ENCODE results near the gene SLC26A5. TPM values are rescaled to one million over a fixed set of nuclear protein-coding genes. Genes with fewer than 3 reads are reported as not detected.

Gene SLC26A5
- total and polyA plus RNA-seq, 3 experiments from 2014 or later = not detected

DNA sequence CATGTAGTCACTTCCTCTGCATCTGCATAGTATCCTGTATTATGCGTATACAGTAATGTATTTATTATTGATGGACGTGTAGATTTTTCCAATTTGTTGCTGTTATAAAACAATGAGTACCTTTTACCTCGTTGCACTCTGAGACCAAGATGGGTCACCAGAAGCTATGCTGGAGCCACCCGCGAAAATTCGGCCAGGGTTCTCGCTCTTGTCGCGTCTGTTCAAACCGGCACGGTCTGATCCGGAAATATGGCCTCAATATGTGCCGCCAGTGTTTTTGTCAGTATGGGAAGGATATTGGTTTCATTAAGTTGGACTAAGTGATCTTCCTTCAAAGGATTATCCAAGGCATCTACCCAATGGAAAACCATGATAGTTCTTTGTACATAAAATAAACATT is 97.6 kb downstream of the SLC26A5 start:
- H3K27me3 ChIP-seq (ENCODE audit: insufficient read depth, low read length, poor library complexity, severe bottlenecking) = no peaks in the 10 kb centered on the region
- Mint-ChIP-seq H3K27me3 (no peaks in the 10 kb centered on the region), H3K36me3 (peaks cover 0 to 42% (median 4%) of the 10 kb centered on the region in 3 donors), H3K27ac (peak overlapping the region; percentile 82 to 100 (median 96)), H3K4me1 (peaks cover 66 to 91% (median 88%) of the 10 kb centered on the region in 3 donors), H3K9me3 (no peaks in the 10 kb centered on the region), H3K4me3 (peak overlapping the region; percentile 95 to 100 (median 99))
- DNase-seq = no peak
- H3K4me1 ChIP-seq (ENCODE audit: insufficient read depth, low read length) = peaks cover 41% of the 10 kb centered on the region
- H3K36me3 ChIP-seq (ENCODE audit: insufficient read depth, low read length) = no peaks in the 10 kb centered on the region
- CTCF ChIA-PET = interaction anchor here (1.1 kb wide), 1 partner anchor 52 kb away, joined by 3 read pairs; no protein-coding TSS in a partner anchor
- POLR2A ChIA-PET = interaction anchor here (0.8 kb wide), 1 partner anchor 18 kb away, joined by 3 read pairs; no protein-coding TSS in a partner anchor
- H3K4me3 ChIP-seq (ENCODE audit: low read length) = peak overlapping the region; percentile 88
- peak overlapping the region; percentile 95 for H3K27ac ChIP-seq (ENCODE audit: low read depth, low read length)
- no peaks in the 10 kb centered on the region for H3K9me3 ChIP-seq (ENCODE audit: low read length)

DNA sequence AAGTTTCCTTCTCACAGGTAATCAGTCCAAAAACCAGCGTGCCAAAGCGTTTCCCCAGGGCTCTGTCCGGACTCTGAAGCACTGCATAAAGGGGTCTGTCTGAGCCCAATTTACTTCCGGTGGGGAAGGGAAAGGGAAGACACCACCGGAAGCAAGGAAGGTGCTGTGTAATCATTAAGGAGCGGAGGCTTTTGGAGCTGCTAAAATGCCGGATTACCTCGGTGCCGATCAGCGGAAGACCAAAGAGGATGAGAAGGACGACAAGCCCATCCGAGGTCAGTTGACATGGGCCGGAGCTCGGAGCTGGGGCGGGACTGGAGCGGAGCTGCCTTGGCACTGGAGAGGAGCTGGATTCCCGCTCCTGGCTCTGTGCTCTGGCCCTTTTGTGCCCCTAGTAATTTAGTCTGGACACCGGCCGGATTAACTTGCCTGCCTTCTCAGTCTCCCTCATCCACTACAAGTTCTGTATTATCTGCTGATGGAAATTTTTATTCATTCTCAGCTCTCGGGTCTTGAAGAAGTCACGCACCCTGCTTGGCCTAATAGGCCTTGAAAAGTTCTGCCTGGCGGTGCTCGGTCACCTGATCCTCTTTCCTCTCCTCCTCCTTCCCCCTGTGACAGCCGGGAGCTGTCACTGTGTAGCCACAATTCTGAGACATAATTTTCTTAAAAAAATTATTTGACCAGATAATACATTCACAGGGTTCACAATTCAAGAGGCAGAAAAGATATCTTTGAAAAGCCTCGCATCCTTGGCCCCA is 98.3 kb downstream of the SLC26A5 start, which contains the start of gene PSMC2:
Gene PSMC2 (plus strand): TSS at position 137 of the 761 bp plus-strand sequence. CDS start 69 bp downstream, at position 206.
- Histone ChIP-seq H3K4me1 (ENCODE audit: insufficient read depth, low read length) (peaks cover 48% of the 10 kb centered on the region), H3K27ac (ENCODE audit: low read depth, low read length) (peak within 1 kb of the TSS; percentile 95), H3K4me3 (ENCODE audit: low read length) (peak within 1 kb of the TSS; percentile 88), H3K36me3 (ENCODE audit: insufficient read depth, low read length) (no peaks in the 10 kb centered on the region), H3K9me3 (ENCODE audit: low read length) (no peaks in the 10 kb centered on the region), H3K27me3 (ENCODE audit: insufficient read depth, low read length, poor library complexity, severe bottlenecking) (no peaks in the 10 kb centered on the region)
- Mint-ChIP-seq H3K27me3 (no peaks in the 10 kb centered on the region), H3K4me3 (peak within 1 kb of the TSS; percentile 95 to 100 (median 99)), H3K36me3 (peaks cover 0 to 36% (median 4%) of the 10 kb centered on the region in 3 donors), H3K4me1 (peaks cover 67 to 87% (median 87%) of the 10 kb centered on the region in 3 donors), H3K27ac (peak within 1 kb of the TSS; percentile 89 to 100 (median 99)), H3K9me3 (no peaks in the 10 kb centered on the region)
- CTCF ChIA-PET = interaction anchor here (1.1 kb wide), 1 partner anchor 51 kb away, joined by 3 read pairs; no protein-coding TSS in a partner anchor
- peak; percentile 67 to 89 (median 82) for DNase-seq
- POLR2A ChIA-PET = interaction anchor here (0.5 to 0.8 kb wide), 3 partner anchors 18 to 67 kb away, joined by 3 read pairs; no protein-coding TSS in a partner anchor

DNA sequence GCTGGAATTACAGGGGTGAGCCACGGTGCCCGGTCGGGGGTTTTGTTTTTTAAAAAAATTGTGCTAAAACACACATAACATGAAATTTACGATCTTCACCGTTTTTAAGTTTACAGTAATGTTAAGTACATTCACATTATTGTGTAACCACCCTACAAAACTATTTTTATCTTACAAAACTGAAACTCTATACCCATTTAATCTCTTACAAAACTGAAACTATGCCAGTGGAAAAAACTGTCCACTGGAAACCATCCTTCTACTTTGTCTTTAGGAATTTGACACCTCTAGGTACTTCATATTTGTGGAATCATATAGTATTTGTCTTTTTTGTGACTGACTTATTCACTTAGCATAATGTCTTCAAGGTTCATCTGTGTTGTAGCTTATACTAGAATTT is 99.6 kb downstream of the SLC26A5 start:
- H3K27me3 ChIP-seq (ENCODE audit: insufficient read depth, low read length, poor library complexity, severe bottlenecking) = no peaks in the 10 kb centered on the region
- no peak overlapping the region for H3K4me3 ChIP-seq (ENCODE audit: low read length)
- no peak for DNase-seq
- H3K27ac Mint-ChIP-seq = peak overlapping the region in 3 of 8 donors; percentile 54 to 100 (median 89)
- peaks cover 5% of the 10 kb centered on the region for H3K36me3 ChIP-seq (ENCODE audit: insufficient read depth, low read length)
- no peak overlapping the region for H3K27ac ChIP-seq (ENCODE audit: low read depth, low read length)
- no peaks in the 10 kb centered on the region for H3K9me3 Mint-ChIP-seq
- ChIA-PET CTCF (no interaction called here), POLR2A (interaction anchor here (0.6 kb wide), 1 partner anchor 11 kb away, joined by 4 read pairs; no protein-coding TSS in a partner anchor)
- peaks cover 64 to 83% (median 82%) of the 10 kb centered on the region in 3 donors for H3K4me1 Mint-ChIP-seq
- H3K36me3 Mint-ChIP-seq = peaks cover 0 to 34% (median 2%) of the 10 kb centered on the region in 3 donors
- H3K9me3 ChIP-seq (ENCODE audit: low read length) = no peaks in the 10 kb centered on the region
- peak overlapping the region in 3 of 7 donors; percentile 30 to 98 (median 36) for H3K4me3 Mint-ChIP-seq
- H3K4me1 ChIP-seq (ENCODE audit: insufficient read depth, low read length) = peaks cover 46% of the 10 kb centered on the region
- H3K27me3 Mint-ChIP-seq = no peaks in the 10 kb centered on the region

DNA sequence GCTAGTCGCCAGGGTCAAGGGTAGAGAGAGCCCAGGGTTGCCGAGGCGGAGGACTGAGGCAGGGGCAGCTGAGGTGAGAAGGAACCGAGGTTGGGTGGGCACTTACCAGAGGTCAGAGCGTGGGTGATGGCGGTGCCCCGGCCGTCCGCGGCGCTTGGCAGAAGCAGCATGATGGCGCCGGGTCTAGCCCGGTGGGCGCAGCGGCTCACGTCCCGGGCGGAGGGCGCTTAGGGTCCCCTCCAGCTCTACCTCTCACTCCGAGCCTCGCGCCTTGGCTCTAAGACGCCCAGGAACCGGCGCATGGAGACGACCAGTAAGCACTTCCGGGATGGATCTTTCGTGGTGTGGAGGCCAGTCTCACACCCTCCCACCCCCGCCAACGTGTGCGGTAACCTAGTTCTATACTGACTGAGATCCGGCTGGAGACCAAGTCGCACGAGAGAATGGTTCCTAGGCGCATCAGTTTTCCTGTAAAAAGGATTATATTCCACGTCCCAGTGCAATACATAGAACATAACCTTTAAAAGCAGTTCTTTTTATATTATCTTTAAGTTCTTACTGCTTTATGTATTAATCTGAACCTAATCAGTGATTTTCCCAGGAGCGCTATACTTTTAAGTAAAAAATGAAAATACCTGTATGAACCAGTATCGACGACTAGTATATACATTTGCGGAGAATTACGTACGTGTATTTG is 101.4 kb downstream of the SLC26A5 start, which contains the start of gene DNAJC2:
Gene DNAJC2 (minus strand): TSS at position 315 of the 697 bp plus-strand sequence. CDS start 145 bp downstream, at position 170.
- Histone ChIP-seq H3K27me3 (ENCODE audit: insufficient read depth, low read length, poor library complexity, severe bottlenecking) (no peaks in the 10 kb centered on the region), H3K27ac (ENCODE audit: low read depth, low read length) (peak within 1 kb of the TSS; percentile 95), H3K9me3 (ENCODE audit: low read length) (no peaks in the 10 kb centered on the region), H3K4me1 (ENCODE audit: insufficient read depth, low read length) (peaks cover 42% of the 10 kb centered on the region), H3K4me3 (ENCODE audit: low read length) (peak within 1 kb of the TSS; percentile 87), H3K36me3 (ENCODE audit: insufficient read depth, low read length) (peaks cover 19% of the 10 kb centered on the region)
- H3K4me3 Mint-ChIP-seq = peak within 1 kb of the TSS; percentile 95 to 99 (median 99)
- peaks cover 6 to 49% (median 10%) of the 10 kb centered on the region in 3 donors for H3K36me3 Mint-ChIP-seq
- DNase-seq = peak; percentile 77 to 93 (median 84)
- CTCF ChIA-PET = no interaction called here
- peaks cover 63 to 83% (median 80%) of the 10 kb centered on the region in 3 donors for H3K4me1 Mint-ChIP-seq
- POLR2A ChIA-PET = interaction anchor here (0.8 to 1.2 kb wide), 2 partner anchors 28 to 46 kb away, joined by 3 read pairs; no protein-coding TSS in a partner anchor
- H3K27me3 Mint-ChIP-seq = no peaks in the 10 kb centered on the region
- H3K27ac Mint-ChIP-seq = peak within 1 kb of the TSS; percentile 96 to 100 (median 98)
- H3K9me3 Mint-ChIP-seq = no peaks in the 10 kb centered on the region

DNA sequence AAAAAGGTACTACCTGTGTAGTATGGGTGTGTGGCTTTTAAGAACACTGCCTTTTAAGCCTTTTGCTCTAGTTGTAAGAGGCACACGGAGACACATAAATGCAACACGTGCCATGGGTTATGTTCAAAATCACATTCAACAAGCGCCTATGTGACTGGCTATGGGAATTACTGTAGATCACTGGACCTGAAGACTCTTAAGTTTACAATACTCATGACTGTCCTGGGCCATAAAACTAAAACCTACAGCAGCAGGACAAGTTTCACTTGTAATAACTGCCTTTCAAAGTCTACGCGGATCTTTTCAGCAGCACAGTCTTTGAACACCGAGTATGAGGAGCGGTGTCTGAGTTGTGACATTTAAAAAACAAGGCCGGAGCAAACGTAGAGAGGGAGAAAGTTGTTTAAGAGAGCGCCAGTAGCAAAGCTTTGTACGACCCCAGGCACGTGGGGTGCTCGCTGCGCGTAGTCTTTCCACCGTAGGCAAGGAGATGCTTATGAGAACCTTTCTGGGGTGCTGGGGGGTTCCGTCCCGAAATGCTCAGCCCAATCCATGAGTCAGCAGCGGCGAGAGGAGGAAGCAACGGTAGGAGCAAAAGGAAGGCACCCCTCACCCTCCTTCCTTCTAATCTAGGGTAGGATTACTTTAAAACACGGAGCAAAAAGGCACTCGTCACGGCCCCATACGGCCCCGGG is 102.1 kb downstream of the SLC26A5 start:
- Histone ChIP-seq H3K4me1 (ENCODE audit: insufficient read depth, low read length) (peaks cover 35% of the 10 kb centered on the region), H3K4me3 (ENCODE audit: low read length) (peak overlapping the region; percentile 87), H3K27me3 (ENCODE audit: insufficient read depth, low read length, poor library complexity, severe bottlenecking) (no peaks in the 10 kb centered on the region), H3K9me3 (ENCODE audit: low read length) (no peaks in the 10 kb centered on the region), H3K27ac (ENCODE audit: low read depth, low read length) (peak overlapping the region; percentile 95), H3K36me3 (ENCODE audit: insufficient read depth, low read length) (peaks cover 19% of the 10 kb centered on the region)
- Mint-ChIP-seq H3K36me3 (peaks cover 6 to 55% (median 10%) of the 10 kb centered on the region in 3 donors), H3K4me3 (peak overlapping the region; percentile 95 to 99 (median 99)), H3K27me3 (no peaks in the 10 kb centered on the region), H3K4me1 (peaks cover 64 to 82% (median 80%) of the 10 kb centered on the region in 3 donors), H3K27ac (peak overlapping the region; percentile 96 to 100 (median 98)), H3K9me3 (no peaks in the 10 kb centered on the region)
- ChIA-PET CTCF (no interaction called here), POLR2A (interaction anchor here (0.6 to 1.2 kb wide), 3 partner anchors 8 to 46 kb away, joined by 3 read pairs; no protein-coding TSS in a partner anchor)
- peak in 3 of 5 donors; percentile 14 to 55 (median 15) for DNase-seq

DNA sequence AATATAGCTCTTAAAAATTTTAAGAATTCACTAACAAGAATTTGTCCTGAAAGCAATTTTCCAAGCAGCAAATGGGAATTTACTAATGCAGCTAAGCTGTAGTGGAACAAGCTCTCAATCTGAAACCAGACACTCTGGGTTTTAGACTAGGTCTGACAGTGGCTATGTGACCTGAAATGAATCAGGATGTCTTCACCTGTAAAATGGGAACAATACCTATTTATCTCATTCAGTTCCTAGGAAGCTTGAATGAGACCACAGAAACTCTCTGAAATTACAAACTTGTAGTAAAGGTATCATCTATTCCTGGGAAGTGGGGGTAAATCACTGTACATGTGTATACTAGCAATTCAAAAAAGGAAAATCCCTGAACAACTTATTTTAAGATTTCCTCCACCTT is 102.7 kb downstream of the SLC26A5 start:
- H3K27ac ChIP-seq (ENCODE audit: low read depth, low read length) = peak overlapping the region; percentile 95
- ChIA-PET POLR2A (interaction anchor here (0.6 to 1.2 kb wide), 2 partner anchors 9 to 45 kb away, joined by 3 read pairs; no protein-coding TSS in a partner anchor), CTCF (no interaction called here)
- Mint-ChIP-seq H3K27me3 (no peaks in the 10 kb centered on the region), H3K9me3 (no peaks in the 10 kb centered on the region), H3K4me1 (peaks cover 58 to 76% (median 74%) of the 10 kb centered on the region in 3 donors), H3K4me3 (peak overlapping the region; percentile 95 to 99 (median 99)), H3K36me3 (peaks cover 6 to 52% (median 10%) of the 10 kb centered on the region in 3 donors), H3K27ac (peak overlapping the region in 7 of 8 donors; percentile 17 to 99 (median 97))
- no peaks in the 10 kb centered on the region for H3K27me3 ChIP-seq (ENCODE audit: insufficient read depth, low read length, poor library complexity, severe bottlenecking)
- DNase-seq = no peak
- H3K4me1 ChIP-seq (ENCODE audit: insufficient read depth, low read length) = peaks cover 33% of the 10 kb centered on the region
- peaks cover 19% of the 10 kb centered on the region for H3K36me3 ChIP-seq (ENCODE audit: insufficient read depth, low read length)
- peak overlapping the region; percentile 87 for H3K4me3 ChIP-seq (ENCODE audit: low read length)
- no peaks in the 10 kb centered on the region for H3K9me3 ChIP-seq (ENCODE audit: low read length)

DNA sequence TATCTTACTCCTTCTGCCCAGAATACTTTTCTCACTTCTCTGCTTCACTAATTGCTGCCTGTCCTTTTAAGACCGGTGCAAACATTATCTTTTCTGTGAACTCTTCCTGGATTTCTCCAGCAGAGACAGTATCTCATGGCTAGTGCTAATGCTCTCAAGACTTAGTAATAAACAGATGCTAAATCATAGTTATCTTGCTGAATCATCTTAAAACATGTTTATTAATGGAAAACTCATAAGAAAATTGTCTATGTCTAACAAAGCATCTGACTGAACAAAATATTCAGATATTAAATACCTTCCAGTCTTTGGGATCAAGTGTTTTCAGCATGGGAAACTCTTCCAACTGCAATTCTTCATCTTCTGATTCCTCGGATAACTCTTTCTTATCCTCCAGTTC is 104.5 kb downstream of the SLC26A5 start:
- Mint-ChIP-seq H3K4me3 (peak overlapping the region in 2 of 7 donors; percentile 19 to 81), H3K27ac (peak overlapping the region in 5 of 8 donors; percentile 9 to 43 (median 16)), H3K9me3 (no peaks in the 10 kb centered on the region), H3K4me1 (peaks cover 47 to 62% (median 57%) of the 10 kb centered on the region in 3 donors), H3K36me3 (peaks cover 6 to 60% (median 14%) of the 10 kb centered on the region in 3 donors), H3K27me3 (no peaks in the 10 kb centered on the region)
- ChIA-PET CTCF (no interaction called here), POLR2A (no interaction called here)
- Histone ChIP-seq H3K27me3 (ENCODE audit: insufficient read depth, low read length, poor library complexity, severe bottlenecking) (no peaks in the 10 kb centered on the region), H3K36me3 (ENCODE audit: insufficient read depth, low read length) (peaks cover 32% of the 10 kb centered on the region), H3K4me1 (ENCODE audit: insufficient read depth, low read length) (peaks cover 25% of the 10 kb centered on the region), H3K4me3 (ENCODE audit: low read length) (no peak overlapping the region), H3K9me3 (ENCODE audit: low read length) (no peaks in the 10 kb centered on the region), H3K27ac (ENCODE audit: low read depth, low read length) (no peak overlapping the region)
- DNase-seq = no peak

Data from CD8-positive, alpha-beta memory T cell (primary cell).